ENCODE results near the gene PSAPL1. TPM values are rescaled to one million over a fixed set of nuclear protein-coding genes. Genes with fewer than 3 reads are reported as not detected.

The PSAPL1 gene
- total RNA-seq, 4 donors from 2014 or later, result not detected

- H3K36me3 ChIP-seq, result no peaks in the 10 kb centered on the region
- TF ChIP-seq, protein P1, sequence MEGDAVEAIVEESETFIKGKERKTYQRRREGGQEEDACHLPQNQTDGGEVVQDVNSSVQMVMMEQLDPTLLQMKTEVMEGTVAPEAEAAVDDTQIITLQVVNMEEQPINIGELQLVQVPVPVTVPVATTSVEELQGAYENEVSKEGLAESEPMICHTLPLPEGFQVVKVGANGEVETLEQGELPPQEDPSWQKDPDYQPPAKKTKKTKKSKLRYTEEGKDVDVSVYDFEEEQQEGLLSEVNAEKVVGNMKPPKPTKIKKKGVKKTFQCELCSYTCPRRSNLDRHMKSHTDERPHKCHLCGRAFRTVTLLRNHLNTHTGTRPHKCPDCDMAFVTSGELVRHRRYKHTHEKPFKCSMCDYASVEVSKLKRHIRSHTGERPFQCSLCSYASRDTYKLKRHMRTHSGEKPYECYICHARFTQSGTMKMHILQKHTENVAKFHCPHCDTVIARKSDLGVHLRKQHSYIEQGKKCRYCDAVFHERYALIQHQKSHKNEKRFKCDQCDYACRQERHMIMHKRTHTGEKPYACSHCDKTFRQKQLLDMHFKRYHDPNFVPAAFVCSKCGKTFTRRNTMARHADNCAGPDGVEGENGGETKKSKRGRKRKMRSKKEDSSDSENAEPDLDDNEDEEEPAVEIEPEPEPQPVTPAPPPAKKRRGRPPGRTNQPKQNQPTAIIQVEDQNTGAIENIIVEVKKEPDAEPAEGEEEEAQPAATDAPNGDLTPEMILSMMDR (IDR thresholded peaks at IDR 0.05), result no peak
- H3K27ac ChIP-seq, result no peak overlapping the region
- H3K4me3 ChIP-seq, result no peak overlapping the region
- H3K4me1 ChIP-seq, result no peaks in the 10 kb centered on the region
- WGBS, 2 donors (ENCODE audit: low coverage in 1 of 2), result 86 to 90% methylated on average over 2 to 7 of the region's 7 CpGs
- in situ Hi-C loops (cut with MboI; ENCODE audit: low pct_ligation_motif_present in 1 of 4, low pct_unique_long_range_greater_than_20kb in 1 of 4, low sequenced_read_pairs in 3 of 4) (no loop called here), intact Hi-C loops (cut with DNase I; ENCODE audit: low total_unique reads) (no loop called here)
- no peak for DNase-seq
- H3K9me3 ChIP-seq, result no peaks in the 10 kb centered on the region
- no peaks in the 10 kb centered on the region for H3K27me3 ChIP-seq
These were observed 43.0 kb upstream of the PSAPL1 start for GRCh38 chr4:7477695-7478094.

- 54% methylated on average over 6 of the region's 6 CpGs; no CpG with 5 or more reads in 1 of the 2 donors for WGBS, 2 donors (ENCODE audit: low coverage in 1 of 2)
- TF ChIP-seq POLR2AphosphoS5 (IDR thresholded peaks at IDR 0.05) (no peak), EP300 (IDR thresholded peaks at IDR 0.05; ENCODE audit: low read depth) (no peak), POLR2A (IDR thresholded peaks at IDR 0.05) (no peak)
- TF ChIP-seq, protein P1 (IDR thresholded peaks at IDR 0.05), result no peak
- DNase-seq, result no peak
- in situ Hi-C loops (cut with MboI; ENCODE audit: low pct_ligation_motif_present in 1 of 4, low pct_unique_long_range_greater_than_20kb in 1 of 4, low sequenced_read_pairs in 3 of 4) (no loop called here), intact Hi-C loops (cut with DNase I; ENCODE audit: low total_unique reads) (no loop called here)
- Histone ChIP-seq H3K36me3 (no peaks in the 10 kb centered on the region), H3K9me3 (no peaks in the 10 kb centered on the region), H3K4me1 (no peaks in the 10 kb centered on the region), H3K27ac (no peak overlapping the region), H3K27me3 (no peaks in the 10 kb centered on the region), H3K4me3 (no peak overlapping the region)
These were observed 42.1 kb upstream of the PSAPL1 start for GRCh38 chr4:7476820-7477219.

DNA sequence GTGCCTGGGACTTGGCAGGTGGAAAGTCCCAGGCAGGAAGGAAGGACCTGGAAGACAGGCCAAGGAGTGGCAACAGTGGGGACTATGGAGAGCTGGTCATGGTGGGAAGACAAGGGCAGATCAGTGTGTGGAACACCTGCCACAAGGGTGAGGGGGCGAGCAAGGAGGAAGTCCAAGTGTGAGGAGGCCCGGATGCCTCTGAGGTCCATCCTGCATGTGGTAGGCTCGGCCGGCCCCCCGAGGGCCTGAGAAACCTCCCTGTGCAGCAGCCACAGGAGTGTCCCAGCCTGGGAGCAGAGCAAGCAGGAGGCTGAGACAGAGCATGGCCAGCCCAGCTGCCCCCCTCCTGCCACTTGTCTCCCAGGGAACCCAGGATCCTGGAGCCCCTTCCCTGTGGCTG, 40.5 kb upstream of the PSAPL1 start:
- no peak overlapping the region for H3K27ac ChIP-seq
- TF ChIP-seq, protein P1 (IDR thresholded peaks at IDR 0.05), result no peak
- TF ChIP-seq POLR2AphosphoS5 (IDR thresholded peaks at IDR 0.05) (no peak), POLR2A (IDR thresholded peaks at IDR 0.05) (no peak), EP300 (IDR thresholded peaks at IDR 0.05; ENCODE audit: low read depth) (no peak)
- WGBS, 2 donors (ENCODE audit: low coverage in 1 of 2), result 92% methylated on average over 5 of the region's 5 CpGs; no CpG with 5 or more reads in 1 of the 2 donors

GRCh38 chr4:7474320-7474719, 39.6 kb upstream of the PSAPL1 start:
- DNase-seq, result no peak
- no peaks in the 10 kb centered on the region for H3K4me1 ChIP-seq
- H3K36me3 ChIP-seq, result no peaks in the 10 kb centered on the region
- H3K27me3 ChIP-seq, result no peaks in the 10 kb centered on the region
- no peak overlapping the region for H3K4me3 ChIP-seq
- H3K9me3 ChIP-seq, result no peaks in the 10 kb centered on the region
- in situ Hi-C loops (cut with MboI; ENCODE audit: low pct_ligation_motif_present in 1 of 4, low pct_unique_long_range_greater_than_20kb in 1 of 4, low sequenced_read_pairs in 3 of 4) (no loop called here), intact Hi-C loops (cut with DNase I; ENCODE audit: low total_unique reads) (no loop called here)
- TF ChIP-seq, protein P1 (IDR thresholded peaks at IDR 0.05), result no peak
- no peak for TF ChIP-seq EP300 (IDR thresholded peaks at IDR 0.05; ENCODE audit: low read depth)
- TF ChIP-seq POLR2AphosphoS5 (IDR thresholded peaks at IDR 0.05), result no peak
- TF ChIP-seq POLR2A (IDR thresholded peaks at IDR 0.05), result no peak
- H3K27ac ChIP-seq, result no peak overlapping the region
- WGBS, 2 donors (ENCODE audit: low coverage in 1 of 2), result 65% methylated on average over 7 of the region's 7 CpGs; no CpG with 5 or more reads in 1 of the 2 donors

More for the DNA sequence above, 40.5 kb upstream of the PSAPL1 start:
- H3K4me3 ChIP-seq, result no peak overlapping the region
- DNase-seq, result no peak
- in situ Hi-C loops (cut with MboI; ENCODE audit: low pct_ligation_motif_present in 1 of 4, low pct_unique_long_range_greater_than_20kb in 1 of 4, low sequenced_read_pairs in 3 of 4) (no loop called here), intact Hi-C loops (cut with DNase I; ENCODE audit: low total_unique reads) (no loop called here)
- no peaks in the 10 kb centered on the region for H3K36me3 ChIP-seq
- H3K9me3 ChIP-seq, result no peaks in the 10 kb centered on the region
- H3K27me3 ChIP-seq, result no peaks in the 10 kb centered on the region
- no peaks in the 10 kb centered on the region for H3K4me1 ChIP-seq
